BJ (cell line): ENCODE measurements around the gene ZNF423. TPM values are rescaled to one million over a fixed set of nuclear protein-coding genes. Genes with fewer than 3 reads are reported as not detected.

Source experiments
- CTCF ChIA-PET: fragments of 350-600 bp; formaldehyde crosslinking; extraction: SDS; loops from one replicate; lab custom pipeline; 2021; ENCODE audit warnings: antibody characterized with exemption, inconsistent platforms; lab: Yijun Ruan, JAX
- POLR2A ChIA-PET: fragments of 300-600 bp; sonication (Branson Sonifier 250); formaldehyde crosslinking; extraction: SDS; loops from one replicate; lab custom pipeline; 2021; ENCODE audit warnings: antibody characterized with exemption; lab: Charles Lee
- DNase-seq: peaks from one replicate; pipeline ENCODE4 v3.0.0-alpha.2; 2011; ENCODE audit warnings: low read depth
- H3K27me3 ChIP-seq: 2 replicates; pipeline ENCODE4 v1.6.0; 2011; ENCODE audit warnings: low read length; ENCODE audit not compliant: control insufficient read depth, insufficient read depth
- H3K36me3 ChIP-seq: 2 replicates; pipeline ENCODE4 v1.5.1; 2011; ENCODE audit warnings: low read length; ENCODE audit not compliant: control insufficient read depth, insufficient read depth
- H3K4me3 ChIP-seq: 2 replicates; pipeline ENCODE4 v1.5.1; 2011; ENCODE audit warnings: low read depth, mild to moderate bottlenecking, control low read depth, low read length
- CTCF ChIP-seq: IDR thresholded peaks from 2 replicates; pipeline ENCODE4 v1.5.1; 2011; ENCODE audit warnings: low read depth, mild to moderate bottlenecking, control low read depth, inconsistent platforms, low read length, moderate library complexity; ENCODE audit not compliant: insufficient read depth
- polyA plus RNA-seq: library from polyadenylated mRNA; depleted of rRNA; stranded (reverse); fragments of >200 nt; gene quantifications from 2 replicates; pipeline ENCODE4 v1.2.3, GENCODE V29; 2011

ZNF423 gene
- polyA plus RNA-seq, 1 experiment: 0.22 TPM

GRCh38 chr16:49754495-49755312 is 101.2 kb downstream of the ZNF423 start:
- peak overlapping the region; percentile 38 for H3K4me3 ChIP-seq
- POLR2A ChIA-PET: no interaction called here
- CTCF ChIA-PET: interaction anchor here (0.7 to 1.2 kb wide), 7 partner anchors 15 to 261 kb away, joined by 3 to 4 read pairs (median 3); no protein-coding TSS in a partner anchor
- DNase-seq: no peak
- no peak for TF ChIP-seq CTCF
- no peaks in the 10 kb centered on the region for H3K36me3 ChIP-seq
- H3K27me3 ChIP-seq: no peaks in the 10 kb centered on the region; the same call in 1 of the 2 replicates

- H3K4me3 ChIP-seq: no peak overlapping the region
- CTCF ChIA-PET: no interaction called here
- POLR2A ChIA-PET: no interaction called here
- no peak for DNase-seq
- H3K27me3 ChIP-seq: no peaks in the 10 kb centered on the region; the same call in 1 of the 2 replicates
- no peak for TF ChIP-seq CTCF
- H3K36me3 ChIP-seq: no peaks in the 10 kb centered on the region
Measured at GRCh38 chr16:49750341-49751000, 105.4 kb downstream of the ZNF423 start.

GRCh38 chr16:49749816-49750215 is 106.1 kb downstream of the ZNF423 start:
- H3K4me3 ChIP-seq: no peak overlapping the region
- ChIA-PET POLR2A (no interaction called here), CTCF (no interaction called here)
- no peak for DNase-seq
- H3K27me3 ChIP-seq: no peaks in the 10 kb centered on the region; the same call in 1 of the 2 replicates
- TF ChIP-seq CTCF: no peak
- no peaks in the 10 kb centered on the region for H3K36me3 ChIP-seq

- Histone ChIP-seq H3K36me3 (no peaks in the 10 kb centered on the region), H3K4me3 (no peak overlapping the region), H3K27me3 (no peaks in the 10 kb centered on the region; the same call in 1 of the 2 replicates)
- no peak for DNase-seq
- ChIA-PET POLR2A (no interaction called here), CTCF (no interaction called here)
- no peak for TF ChIP-seq CTCF
Measured at GRCh38 chr16:49748322-49748721, 107.6 kb downstream of the ZNF423 start.

- POLR2A ChIA-PET: no interaction called here
- CTCF ChIA-PET: no interaction called here
- Histone ChIP-seq H3K27me3 (no peaks in the 10 kb centered on the region; the same call in 1 of the 2 replicates), H3K36me3 (no peaks in the 10 kb centered on the region), H3K4me3 (no peak overlapping the region)
- no peak for DNase-seq
- TF ChIP-seq CTCF: no peak
Measured at GRCh38 chr16:49747654-49748053, 108.3 kb downstream of the ZNF423 start.
